Pulmonary artery endothelial cell (primary cell): ENCODE data around the gene FXYD2. TPM values are rescaled to one million over a fixed set of nuclear protein-coding genes. Genes with fewer than 3 reads are reported as not detected.

Experiments used
- DNase-seq: peaks from one replicate; pipeline ENCODE4 v3.0.0-alpha.2; 2011; ENCODE audit warnings: low read depth, low spot score
- total RNA-seq: library from RNA; depleted of rRNA; stranded (reverse); fragments of >200 nt; gene quantifications from 2 replicates; pipeline ENCODE4 v1.2.3, GENCODE V29; 2014

The FXYD2 gene
- total RNA-seq, 1 donor from 2014 or later: 0.13 TPM

DNA sequence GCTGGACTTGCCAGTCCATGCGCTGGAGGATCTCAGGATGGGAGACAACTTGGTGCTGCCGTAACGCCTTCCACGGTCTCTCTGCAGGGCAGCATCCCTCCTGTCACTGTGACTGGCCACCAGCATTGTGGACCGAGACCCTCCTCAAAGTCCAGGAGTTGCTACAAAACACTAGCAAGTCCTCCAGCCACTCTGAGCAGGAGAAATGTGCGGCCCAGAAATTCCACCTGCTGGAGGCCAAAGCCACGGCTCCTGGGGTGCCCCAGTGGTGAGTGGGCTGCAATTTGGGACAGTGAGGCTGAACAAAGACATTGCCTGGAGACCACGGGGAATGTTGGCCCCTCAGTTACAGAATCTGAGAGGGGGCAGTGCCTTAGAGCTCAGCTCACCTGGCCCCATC is 20.6 kb downstream of the FXYD2 start:
- DNase-seq: no peak

DNA sequence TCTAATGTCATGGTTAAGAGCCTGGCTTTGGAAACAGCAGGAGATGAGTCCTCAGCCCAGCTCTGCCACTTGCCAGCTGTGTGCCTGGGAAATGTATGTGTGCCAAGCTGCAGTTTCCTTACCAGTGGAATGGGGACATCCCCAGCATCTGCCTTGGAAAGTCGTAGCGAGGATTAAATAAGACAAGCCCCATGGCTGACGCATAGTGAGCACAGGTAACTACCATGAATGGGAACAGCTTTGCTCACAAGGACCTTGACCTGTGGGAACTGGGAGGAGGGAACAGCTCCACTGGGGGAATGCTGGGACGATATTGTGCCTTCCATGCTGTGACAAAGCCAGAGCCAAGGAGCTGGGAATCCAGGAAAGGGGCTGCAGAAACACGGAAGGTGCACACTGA is 24.9 kb downstream of the FXYD2 start:
- no peak for DNase-seq

DNA sequence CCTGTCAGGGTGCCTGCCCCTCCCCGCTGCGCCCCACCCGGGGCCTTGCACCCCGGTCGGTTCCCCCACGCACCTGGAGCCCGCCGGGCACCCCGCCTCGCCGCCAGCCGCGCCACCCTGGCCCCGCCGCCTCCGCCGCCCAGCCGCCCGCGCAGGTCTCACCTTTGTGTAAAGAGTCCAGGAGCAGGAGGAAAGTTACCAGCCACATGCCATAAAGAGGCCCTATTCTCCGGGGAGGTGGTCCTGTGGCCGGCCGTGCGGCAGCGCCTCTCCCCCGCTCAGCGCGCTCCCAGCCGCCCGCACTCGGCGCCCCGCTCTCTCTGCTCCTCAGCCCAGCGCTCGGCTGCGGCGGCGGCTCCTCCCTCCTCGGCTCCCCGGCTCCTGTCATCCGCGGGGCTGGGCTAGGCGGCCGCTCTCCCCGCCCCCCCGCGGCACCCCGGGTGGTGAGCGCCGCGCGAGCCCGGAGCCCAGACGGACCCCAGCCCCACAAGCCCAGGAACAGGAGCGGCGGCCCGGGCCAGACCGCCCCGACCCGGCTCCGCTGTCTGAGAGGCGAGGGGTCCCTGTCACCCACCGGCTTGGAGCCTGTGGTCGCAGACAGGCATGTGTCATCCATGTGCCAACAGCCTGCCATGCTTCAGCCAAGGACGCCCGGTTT is 27.5 kb downstream of the FXYD2 start, which contains the start of gene DSCAML1:
TSS of gene DSCAML1 (minus strand) at position 345 of the 658 bp plus-strand sequence. CDS start at position 208, 137 bp downstream.
- no peak for DNase-seq

DNA sequence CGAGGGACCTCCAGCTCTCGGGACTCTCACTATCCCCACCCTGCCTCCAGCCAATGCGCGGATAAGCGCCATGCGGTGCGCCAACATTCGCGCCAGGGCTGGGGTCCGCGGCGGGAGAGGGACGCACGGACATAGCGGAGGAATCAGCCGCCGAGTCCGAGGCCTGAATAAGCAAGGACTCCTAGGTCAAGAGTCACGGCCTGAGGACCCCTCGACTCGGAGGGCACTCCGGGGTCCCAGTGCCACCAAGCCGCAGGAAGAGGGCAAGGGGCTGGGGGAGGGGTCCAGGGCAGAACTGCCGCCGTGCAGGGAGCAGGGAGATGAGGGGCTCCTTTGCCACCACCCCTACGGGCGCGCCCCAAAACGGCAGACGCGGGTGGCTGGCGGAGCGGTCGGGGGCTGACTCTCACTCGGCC is 28.1 kb downstream of the FXYD2 start:
- no peak for DNase-seq

DNA sequence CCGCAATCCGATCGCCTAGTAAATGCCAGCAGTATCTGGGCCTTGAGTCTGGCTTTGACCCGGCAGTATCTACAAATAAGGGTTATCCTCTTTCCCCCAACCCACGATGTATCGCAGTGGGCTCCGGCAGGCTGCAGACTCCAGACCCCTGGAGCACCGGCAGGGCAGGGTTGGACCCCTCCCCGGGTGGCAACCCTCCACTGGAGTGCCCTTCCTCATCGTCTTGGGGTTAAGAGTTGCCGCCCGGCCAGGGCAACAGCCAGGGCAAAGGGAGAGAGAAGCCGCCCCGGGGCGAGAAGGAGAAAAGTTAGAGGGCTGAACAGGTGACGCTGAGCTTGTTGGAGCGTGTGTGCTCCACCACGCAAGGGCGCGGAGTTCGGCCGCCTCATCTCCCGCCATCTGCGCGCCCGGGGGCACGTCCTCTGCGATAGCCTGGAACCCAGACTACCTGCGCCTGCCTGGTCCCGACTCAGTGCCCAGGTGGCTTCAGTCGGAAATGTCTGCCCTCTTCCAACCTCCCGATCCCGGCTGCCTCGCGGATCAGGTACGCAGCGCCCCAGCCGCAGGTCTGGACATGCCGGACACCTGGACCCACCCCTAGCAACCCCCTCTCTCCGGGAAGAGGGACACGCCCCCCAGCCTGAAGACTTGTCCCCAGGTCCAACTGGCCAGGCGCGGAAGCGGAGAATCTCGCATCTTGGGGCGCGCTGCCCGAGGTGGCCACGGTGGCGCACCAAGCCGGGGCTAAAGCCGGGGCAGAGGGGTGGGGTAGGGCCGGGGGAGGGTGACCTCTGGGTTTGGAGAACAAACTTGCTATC is 28.7 kb downstream of the FXYD2 start:
- no peak for DNase-seq

DNA sequence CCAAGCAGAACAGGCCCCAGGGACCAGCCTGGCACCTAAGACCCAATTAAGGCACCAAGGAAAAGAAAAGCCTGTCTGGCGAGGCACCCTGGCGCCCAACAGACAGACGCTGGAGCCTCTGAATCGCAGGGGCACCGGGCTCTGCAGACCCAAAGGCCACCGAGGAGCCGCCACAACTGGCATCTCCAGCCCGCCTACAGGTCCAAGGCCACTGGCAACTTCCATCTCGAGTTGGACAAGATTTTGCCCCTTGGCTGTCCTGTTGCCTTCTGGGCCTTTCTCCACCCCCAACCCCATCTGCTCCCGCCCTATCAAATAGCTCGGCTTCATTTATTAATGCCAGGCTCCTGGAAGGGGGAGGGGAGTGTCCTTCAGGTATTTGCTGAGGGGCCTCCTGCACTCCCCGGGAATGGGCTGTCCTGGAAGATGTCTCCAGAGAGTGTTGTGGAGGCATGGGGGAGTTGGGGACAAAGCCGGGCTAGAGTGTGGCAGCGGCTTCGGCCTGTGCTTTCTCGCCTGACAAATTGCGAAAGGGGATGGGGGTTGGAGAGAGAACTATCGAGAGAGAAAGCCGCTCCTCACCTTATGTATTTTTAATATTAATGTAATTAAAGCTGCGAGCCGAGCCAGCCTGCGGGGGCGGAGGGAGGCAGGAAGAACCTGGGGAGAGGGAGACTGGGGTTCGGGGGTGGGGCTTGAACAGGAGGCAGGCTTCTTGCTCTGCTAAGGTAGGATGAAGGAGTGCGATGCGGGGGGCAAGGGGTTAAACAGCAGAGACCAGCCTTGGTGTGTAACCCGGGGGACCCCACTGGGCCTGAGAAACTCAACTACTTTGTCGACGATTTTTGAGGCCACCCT is 29.5 kb downstream of the FXYD2 start:
- no peak for DNase-seq

DNA sequence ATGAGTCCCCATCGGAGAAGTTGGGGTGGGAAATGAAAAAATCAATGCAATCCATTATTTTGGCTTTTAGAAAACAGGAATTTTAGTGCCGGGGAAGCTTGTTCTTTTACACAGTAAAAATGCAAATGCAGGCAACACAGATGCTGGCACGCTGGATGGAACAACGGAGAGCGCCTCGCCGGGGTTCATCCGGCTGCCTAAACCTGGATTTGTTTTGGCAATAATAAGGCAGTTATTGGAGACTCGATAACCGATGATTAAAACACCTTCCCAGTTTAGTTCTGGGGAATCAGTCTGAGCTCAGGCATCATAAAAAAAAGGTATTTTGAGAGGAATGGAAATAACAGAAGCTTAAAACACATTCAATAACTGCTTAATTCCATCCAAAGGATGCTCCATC is 30.4 kb downstream of the FXYD2 start:
- no peak for DNase-seq

DNA sequence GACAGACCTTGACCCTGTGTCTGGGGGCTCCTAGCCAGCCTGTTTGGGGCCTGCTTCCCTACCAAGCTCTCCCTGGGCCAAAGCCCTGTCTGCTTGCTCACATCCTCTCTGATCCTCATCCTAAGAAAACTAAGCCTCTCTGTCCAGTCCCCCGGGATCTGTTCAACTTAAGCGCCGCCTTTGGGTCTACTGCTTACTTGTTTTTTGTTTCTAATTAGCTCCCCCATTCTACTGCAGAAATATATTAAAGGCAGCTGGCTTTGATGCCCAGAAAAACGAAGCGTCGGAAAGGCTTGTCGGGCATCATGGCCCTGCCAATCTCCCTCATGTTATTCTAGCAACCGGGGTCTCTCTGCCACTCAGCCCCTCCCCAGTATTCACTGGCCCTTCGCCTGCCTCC is 31.0 kb downstream of the FXYD2 start:
- no peak for DNase-seq

DNA sequence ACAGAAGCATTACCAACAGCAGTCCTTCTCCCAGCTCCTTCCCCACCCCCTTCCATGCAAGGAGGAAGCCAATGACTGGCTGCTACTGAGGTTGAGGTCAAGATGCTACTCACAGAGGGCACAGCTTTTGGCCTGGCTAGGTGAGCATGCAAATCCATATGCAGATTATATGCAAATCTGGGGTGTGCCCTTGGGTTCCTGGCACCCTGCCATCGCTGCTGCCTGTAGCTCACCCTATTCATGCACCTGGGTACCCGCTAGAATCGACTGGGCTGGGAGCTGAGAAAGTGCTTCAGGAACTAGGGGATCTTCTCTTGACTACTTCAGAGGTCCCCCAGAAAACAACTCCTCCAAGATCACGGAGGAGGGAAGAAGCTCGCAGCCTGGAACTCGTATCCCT is 31.6 kb downstream of the FXYD2 start:
- DNase-seq: no peak

DNA sequence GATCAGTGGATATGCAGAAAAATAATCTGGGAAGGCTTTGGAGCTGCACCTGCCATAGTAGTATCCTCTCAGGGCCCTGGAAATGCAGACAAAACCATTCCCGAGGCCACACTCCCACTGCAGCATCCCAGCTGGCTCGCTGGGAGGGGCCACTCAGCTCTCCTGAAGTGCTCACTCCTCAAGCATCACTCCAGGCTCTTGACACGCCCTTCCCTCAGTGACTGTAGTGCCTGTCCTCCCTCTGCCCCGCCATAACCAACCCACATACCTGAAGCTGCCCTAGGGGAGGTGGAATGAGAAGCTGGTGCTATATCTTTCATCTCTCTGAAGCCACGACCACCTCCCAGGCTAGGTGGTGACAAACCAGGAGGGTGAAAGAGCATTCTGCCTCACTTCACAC is 32.3 kb downstream of the FXYD2 start:
- no peak for DNase-seq

DNA sequence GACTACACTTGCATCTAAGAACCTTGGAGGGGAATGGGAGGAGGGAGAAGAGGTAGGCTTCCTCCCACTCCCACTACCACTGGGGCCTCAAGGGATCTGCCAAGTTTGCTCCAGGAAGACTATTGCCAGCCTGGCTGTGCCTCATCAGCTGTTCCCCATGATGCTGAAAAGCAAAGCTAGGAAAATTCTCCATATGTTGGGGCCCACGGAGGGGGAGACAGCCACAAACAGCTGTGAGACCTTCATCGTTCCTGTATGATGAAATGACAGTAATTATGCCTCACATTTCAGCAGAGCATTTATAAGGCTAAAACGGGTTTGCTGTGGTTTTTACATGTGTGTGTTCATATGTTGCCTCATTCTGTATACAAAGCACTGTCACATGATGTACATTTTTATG is 34.3 kb downstream of the FXYD2 start:
- DNase-seq: no peak

DNA sequence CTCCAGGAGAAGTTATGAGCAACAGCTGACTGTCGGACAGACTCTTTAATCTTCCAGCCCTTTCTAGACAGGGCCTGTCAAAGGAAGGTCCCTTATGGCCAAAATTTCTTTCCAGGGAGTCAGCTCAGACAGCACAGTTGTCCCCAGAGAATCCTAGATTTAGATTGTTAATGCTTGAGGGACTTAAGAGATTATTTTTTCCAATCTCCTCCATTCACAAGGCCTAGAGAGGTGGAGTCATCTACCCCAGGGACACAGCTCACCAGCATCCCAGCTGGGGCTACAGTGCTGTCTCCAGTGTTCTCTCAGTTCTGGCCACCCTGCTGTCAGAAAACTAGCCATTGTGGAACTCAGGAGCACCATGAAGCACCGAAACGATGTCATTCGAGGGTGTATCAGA is 35.3 kb downstream of the FXYD2 start:
- no peak for DNase-seq

DNA sequence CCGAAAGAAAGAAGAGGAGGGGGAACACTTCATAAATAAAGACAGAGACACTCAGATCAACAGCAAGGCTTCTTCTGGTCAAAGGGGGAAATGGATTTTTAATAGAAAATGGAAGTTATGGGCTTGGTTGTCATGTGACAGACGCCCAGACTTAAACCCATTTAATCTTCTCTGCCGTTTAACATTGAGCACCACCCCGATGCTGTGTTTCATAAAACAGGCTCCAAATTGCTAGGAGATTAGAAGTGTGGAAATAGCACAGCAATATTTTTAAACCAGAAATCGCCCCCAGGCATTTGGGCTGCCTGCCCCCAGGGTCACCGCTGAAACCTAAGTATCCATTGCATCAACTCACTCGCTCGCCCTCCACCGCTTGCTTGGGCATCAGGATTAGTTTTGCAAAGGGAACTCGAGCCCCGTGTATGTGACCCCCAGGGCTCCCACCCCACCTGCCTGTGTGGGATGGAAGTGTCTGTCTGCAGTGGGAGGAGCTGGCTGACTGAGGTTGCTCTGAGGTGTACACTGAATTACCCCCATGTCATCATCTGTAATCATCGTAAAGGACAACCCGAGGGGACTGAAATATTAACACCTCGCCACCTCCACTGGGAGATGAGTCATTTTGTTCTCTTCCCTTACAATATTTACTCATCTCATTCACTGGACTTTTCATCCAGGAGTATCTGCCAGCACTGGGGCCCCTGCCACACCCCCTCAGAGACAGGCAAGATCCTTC is 38.2 kb downstream of the FXYD2 start:
- no peak for DNase-seq

DNA sequence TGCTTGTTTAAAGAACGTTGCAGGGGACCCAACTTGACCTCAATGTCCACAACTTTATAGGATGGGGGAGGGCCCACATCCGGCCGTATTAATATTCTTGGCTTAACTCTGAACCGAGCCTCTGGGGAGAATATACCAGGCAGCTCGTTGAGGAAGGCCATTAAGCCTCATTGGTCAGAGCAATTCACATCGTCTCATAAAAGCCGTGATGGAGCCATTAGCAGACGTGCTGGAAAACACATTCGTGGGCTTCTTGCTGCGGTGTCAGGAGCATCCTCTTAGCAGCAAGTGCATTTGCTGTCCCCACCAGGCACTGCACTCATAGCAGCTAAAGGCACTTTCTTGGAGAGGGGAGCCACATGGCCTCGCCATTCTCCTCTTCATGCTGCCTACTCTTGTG is 42.4 kb downstream of the FXYD2 start:
- DNase-seq: no peak

DNA sequence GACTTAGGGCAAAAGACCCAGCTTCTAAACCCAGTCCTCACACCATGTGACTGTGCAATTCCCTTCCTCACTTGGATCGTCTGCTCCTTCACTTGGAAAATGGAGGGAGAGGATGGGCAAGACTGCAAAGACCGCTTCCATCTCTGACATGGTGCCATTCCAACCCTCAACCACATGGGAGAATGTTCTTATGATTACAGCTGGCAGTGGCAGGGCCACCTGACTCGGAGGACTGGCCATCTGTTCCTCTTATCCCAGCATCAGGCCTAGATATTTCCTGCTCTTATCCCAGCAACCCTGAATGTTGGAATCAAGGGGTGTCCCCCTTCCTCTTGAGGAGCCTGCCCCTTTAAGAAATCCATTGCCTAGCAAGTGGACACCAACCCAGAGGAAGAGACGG is 42.9 kb downstream of the FXYD2 start:
- DNase-seq: no peak

DNA sequence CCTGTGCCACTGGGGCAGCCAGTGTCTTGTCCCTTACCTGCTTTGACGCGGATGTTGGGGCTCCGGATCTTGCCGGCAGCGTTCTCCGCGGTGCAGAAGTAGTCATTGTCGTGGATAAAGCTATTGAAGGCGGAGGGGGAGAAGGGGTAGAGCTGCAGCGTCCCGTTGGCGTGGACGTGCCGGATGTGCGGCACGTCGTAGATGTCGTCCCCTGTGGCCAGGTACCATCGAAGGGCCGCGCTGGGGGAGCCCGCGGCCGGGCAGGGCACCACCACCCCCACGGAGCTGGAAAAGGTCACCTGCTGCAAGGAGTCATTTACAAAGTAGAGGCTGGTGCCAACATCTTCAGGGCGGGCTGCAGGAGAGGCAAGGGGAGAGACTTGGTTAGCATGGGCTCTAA is 44.1 kb downstream of the FXYD2 start:
- DNase-seq: no peak

DNA sequence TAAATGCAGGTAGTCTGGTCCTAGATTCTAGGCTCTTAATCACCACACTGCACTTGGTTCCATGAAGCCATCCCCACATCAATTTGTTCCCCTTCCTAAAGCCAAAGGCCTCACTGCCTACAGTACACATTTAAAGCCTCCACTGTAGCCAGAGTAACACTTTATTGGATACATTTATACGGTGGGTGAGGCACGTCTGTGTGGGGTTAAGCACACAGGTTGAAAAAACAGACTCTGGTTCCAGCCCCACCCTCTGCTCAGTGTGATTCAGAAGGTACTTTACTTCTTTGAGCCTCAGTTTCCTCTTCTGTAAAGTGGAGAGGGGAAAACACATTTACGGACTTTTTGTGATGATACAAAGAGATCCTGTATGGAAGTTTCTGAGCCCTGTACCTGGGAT is 50.0 kb downstream of the FXYD2 start:
- DNase-seq: no peak

DNA sequence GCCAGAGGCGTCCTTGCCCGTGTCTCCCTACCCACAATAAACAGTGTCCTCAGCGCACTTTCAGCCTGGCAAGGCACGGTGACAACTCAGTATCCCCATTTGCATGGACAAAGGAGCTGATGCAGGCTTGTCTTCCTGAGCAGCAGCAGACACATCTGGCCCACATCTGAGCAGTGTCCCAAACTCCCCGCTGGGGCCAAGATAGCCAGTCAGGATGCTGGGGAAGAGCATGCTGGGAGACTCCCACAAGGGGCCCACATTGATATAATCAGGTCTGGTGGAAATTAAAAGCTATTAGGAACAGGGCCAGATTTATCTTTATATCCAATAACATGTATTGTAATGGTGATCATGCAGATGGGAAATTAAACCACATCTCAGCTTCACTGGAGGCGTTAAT is 52.2 kb downstream of the FXYD2 start:
- no peak for DNase-seq

DNA sequence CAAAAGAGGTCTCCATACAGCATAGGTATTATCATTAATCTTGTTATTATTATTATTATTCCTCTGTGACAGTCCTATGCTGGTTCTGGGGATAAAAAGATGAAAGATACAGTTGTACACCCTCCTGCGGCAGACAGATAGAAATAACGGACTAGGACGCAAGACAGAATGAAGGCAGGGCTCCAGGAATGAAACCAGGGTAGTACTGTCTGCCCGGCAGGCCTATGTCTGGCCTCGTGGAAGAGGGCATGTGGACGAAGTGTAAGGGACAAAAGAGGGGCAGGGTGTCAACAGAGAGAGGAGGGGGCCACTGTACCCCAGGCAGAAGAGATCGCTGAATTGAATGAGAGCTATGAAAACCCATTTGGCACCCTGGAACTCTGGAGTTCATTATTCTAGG is 52.7 kb downstream of the FXYD2 start:
- DNase-seq: no peak

DNA sequence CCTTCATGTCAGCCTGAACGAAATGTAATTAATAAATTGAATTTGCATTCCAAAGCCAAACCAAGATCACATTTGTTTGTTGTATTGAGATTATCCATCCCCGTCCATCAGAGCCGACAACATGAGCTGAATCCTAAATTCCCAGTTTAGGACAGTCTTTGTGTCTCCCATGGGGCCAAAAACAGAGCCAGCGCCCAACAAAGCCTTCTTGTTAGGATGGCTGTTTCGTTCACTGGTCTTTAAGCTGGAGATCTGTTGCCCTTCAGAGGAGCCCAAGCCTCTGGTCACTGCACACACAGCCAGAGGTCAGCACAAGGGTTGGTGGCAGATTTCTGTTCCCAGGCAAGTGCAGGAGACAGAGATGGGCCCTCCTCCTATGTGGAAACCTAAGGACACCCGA is 53.3 kb downstream of the FXYD2 start:
- no peak for DNase-seq

DNA sequence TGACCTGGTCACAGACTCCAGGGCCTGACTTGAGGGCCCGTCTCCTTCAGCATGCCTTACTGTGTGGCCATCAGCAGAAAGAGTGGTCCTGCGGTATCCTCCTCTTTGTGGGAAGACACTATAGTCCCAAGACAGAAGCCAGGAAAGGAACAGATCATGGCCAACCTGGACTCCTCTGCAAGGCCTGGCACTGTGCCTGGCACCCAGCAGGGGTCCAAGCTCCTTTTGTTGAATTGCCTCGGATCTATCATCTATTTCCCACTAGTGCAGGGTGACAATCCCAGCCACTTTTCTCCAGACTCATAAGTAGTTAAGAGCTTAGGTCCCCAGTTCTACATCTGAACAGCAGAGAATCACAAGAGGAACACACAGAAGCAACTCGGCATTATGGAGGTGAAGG is 54.5 kb downstream of the FXYD2 start:
- no peak for DNase-seq
